Smooth muscle cell (in vitro differentiated cells): ENCODE data around the gene ANKRD13A. TPM values are rescaled to one million over a fixed set of nuclear protein-coding genes. Genes with fewer than 3 reads are reported as not detected.

Experiments
- DNase-seq: peaks from one replicate; lab custom pipeline; 2025; ENCODE audit not compliant: unreplicated experiment; lab: John Stamatoyannopoulos, UW
- H2AFZ ChIP-seq: fragments of 200-600 bp; sonication (generic); 2 replicates; pipeline ENCODE4 v1.6.0; 2016; ENCODE audit warnings: antibody characterized with exemption, low read depth, mild to moderate bottlenecking
- H3F3A ChIP-seq: fragments of 200-600 bp; sonication (generic); 2 replicates; pipeline ENCODE4 v1.6.0; 2017; ENCODE audit warnings: antibody characterized with exemption, low read depth
- H3K27ac ChIP-seq: fragments of 200-600 bp; sonication (generic); 2 replicates; pipeline ENCODE4 v1.5.1; 2016; ENCODE audit warnings: low read depth, mild to moderate bottlenecking
- H3K27me3 ChIP-seq: fragments of 200-600 bp; sonication (generic); 2 replicates; pipeline ENCODE4 v1.6.1; 2016; ENCODE audit warnings: low read depth, mild to moderate bottlenecking
- H3K36me3 ChIP-seq: fragments of 200-600 bp; sonication (generic); 2 replicates; pipeline ENCODE4 v1.5.1; 2016; ENCODE audit warnings: low read depth
- H3K4me1 ChIP-seq: fragments of 200-600 bp; sonication (generic); 2 replicates; pipeline ENCODE4 v1.5.1; 2016; ENCODE audit warnings: low read depth
- H3K4me2 ChIP-seq: fragments of 200-600 bp; sonication (generic); 2 replicates; pipeline ENCODE4 v1.6.0; 2016; ENCODE audit warnings: mild to moderate bottlenecking
- H3K4me3 ChIP-seq: fragments of 200-600 bp; sonication (generic); 2 replicates; pipeline ENCODE4 v1.5.1; 2016; ENCODE audit warnings: mild to moderate bottlenecking
- H3K79me2 ChIP-seq: fragments of 200-600 bp; sonication (generic); 2 replicates; pipeline ENCODE4 v1.6.0; 2016; ENCODE audit warnings: low read depth, mild to moderate bottlenecking
- H3K9ac ChIP-seq: fragments of 200-600 bp; sonication (generic); 2 replicates; pipeline ENCODE4 v1.6.0; 2016; ENCODE audit warnings: low read depth
- H3K9me3 ChIP-seq: fragments of 200-600 bp; sonication (generic); replicated peaks from 2 replicates; pipeline ENCODE4 v1.5.1; 2016; ENCODE audit warnings: low read depth
- H4K20me1 ChIP-seq: fragments of 200-600 bp; sonication (generic); 2 replicates; pipeline ENCODE4 v1.6.0; 2016; ENCODE audit warnings: low read depth
- WGBS: methylation state at CpG from one replicate; pipeline ENCODE4 v1.1.7; 2016; ENCODE audit warnings: low lambda C conversion rate; 5-methylcytosine and 5-hydroxymethylcytosine counted together
- polyA plus RNA-seq: library from polyadenylated mRNA; unstranded; fragments of >200 nt; fragmentation: Nextera tagmentation; extraction: Ambion mirVana; gene quantifications from 2 replicates; pipeline ENCODE4 v1.2.1, GENCODE V29; 2016
- total RNA-seq: library from RNA; depleted of rRNA; stranded (reverse); fragments of >200 nt; gene quantifications from 2 replicates; pipeline ENCODE4 v1.2.3, GENCODE V29; 2014
- TF ChIP-seq, protein P1 (sequence below): fragments of 200-600 bp; sonication (generic); IDR thresholded peaks from 2 replicates; pipeline ENCODE4 v1.5.1; 2017; ENCODE audit warnings: borderline replicate concordance, mild to moderate bottlenecking, antibody characterized with exemption; ENCODE audit not compliant: insufficient read depth, poor library complexity, severe bottlenecking

ANKRD13A gene
- total and polyA plus RNA-seq, 2 experiments from 2014 or later, result 11.6 to 31.1 TPM

DNA sequence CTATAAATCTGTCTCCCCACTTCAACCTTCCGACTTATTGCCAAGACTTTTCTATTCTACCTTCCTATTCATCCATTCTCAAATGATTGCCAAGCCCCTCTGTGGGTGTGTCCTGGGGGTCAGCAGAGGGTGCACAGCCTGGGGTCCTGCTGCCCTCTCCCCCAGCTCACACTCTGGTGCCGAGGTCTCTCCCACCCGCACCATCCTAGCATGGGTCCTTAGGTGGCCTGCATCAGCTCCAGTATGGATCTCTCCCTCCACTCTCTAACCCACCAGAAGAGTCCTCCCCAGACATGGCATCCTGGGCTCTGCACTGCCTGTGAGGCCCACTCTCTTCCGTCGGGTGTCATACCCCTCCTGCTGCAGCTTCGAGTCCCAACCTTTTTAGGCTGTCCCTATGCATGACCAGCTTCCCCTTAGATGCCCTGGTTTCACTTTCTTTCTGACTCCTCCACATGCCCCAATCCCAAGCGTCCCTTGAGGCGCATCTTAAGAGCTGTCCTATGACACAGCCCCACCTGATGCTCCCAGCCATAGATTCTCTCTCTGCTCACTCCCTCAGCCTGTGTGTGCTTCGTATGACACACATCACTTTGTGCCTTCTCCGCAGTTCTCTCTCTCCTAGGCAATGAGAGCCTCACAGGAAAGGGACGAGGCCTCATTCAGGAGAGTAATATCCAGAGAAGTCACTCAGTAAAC, 46.9 kb upstream of the ANKRD13A start:
- 97% methylated on average over 11 of the region's 11 CpGs for WGBS
- no peak overlapping the region for H3K27ac ChIP-seq
- H3K4me1 ChIP-seq, result no peaks in the 10 kb centered on the region
- no peak for DNase-seq
- H4K20me1 ChIP-seq, result no peaks in the 10 kb centered on the region
- TF ChIP-seq, protein P1, sequence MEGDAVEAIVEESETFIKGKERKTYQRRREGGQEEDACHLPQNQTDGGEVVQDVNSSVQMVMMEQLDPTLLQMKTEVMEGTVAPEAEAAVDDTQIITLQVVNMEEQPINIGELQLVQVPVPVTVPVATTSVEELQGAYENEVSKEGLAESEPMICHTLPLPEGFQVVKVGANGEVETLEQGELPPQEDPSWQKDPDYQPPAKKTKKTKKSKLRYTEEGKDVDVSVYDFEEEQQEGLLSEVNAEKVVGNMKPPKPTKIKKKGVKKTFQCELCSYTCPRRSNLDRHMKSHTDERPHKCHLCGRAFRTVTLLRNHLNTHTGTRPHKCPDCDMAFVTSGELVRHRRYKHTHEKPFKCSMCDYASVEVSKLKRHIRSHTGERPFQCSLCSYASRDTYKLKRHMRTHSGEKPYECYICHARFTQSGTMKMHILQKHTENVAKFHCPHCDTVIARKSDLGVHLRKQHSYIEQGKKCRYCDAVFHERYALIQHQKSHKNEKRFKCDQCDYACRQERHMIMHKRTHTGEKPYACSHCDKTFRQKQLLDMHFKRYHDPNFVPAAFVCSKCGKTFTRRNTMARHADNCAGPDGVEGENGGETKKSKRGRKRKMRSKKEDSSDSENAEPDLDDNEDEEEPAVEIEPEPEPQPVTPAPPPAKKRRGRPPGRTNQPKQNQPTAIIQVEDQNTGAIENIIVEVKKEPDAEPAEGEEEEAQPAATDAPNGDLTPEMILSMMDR, result no peak
- no peaks in the 10 kb centered on the region for H3K36me3 ChIP-seq
- H3K4me2 ChIP-seq, result no peak overlapping the region
- no peaks in the 10 kb centered on the region for H3F3A ChIP-seq
- no peak overlapping the region for H2AFZ ChIP-seq
- H3K4me3 ChIP-seq, result no peak overlapping the region
- no peak overlapping the region for H3K9ac ChIP-seq
- no peaks in the 10 kb centered on the region for H3K9me3 ChIP-seq
- no peaks in the 10 kb centered on the region for H3K27me3 ChIP-seq
- no peaks in the 10 kb centered on the region for H3K79me2 ChIP-seq

DNA sequence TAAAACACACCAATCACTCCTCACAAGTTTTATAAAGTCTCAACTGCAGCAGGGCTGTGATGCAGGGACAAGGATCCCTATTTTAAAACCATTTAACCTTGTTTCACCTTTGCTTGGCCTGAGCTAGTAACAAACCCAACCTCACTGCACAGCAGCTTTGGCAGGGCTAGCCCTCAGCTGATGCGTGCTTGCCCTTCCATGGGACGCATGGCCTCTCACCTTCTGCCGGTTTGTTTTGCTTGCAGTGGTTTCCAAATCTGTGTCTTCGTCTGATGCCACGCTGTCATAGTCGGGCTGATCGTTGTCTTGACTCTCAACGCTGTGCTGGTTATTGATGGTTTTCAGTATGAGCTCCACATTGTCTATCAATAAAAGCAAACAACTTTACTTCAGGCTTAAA, 46.4 kb upstream of the ANKRD13A start:
- Histone ChIP-seq H3K4me3 (no peak overlapping the region), H3K27me3 (no peaks in the 10 kb centered on the region), H2AFZ (no peak overlapping the region), H3K36me3 (no peaks in the 10 kb centered on the region), H3K4me2 (no peak overlapping the region), H3K4me1 (no peaks in the 10 kb centered on the region), H4K20me1 (no peaks in the 10 kb centered on the region), H3F3A (no peaks in the 10 kb centered on the region), H3K79me2 (no peaks in the 10 kb centered on the region), H3K27ac (no peak overlapping the region), H3K9ac (no peak overlapping the region), H3K9me3 (no peaks in the 10 kb centered on the region)
- TF ChIP-seq, protein P1, result no peak
- 96% methylated on average over 8 of the region's 8 CpGs for WGBS
- no peak for DNase-seq

DNA sequence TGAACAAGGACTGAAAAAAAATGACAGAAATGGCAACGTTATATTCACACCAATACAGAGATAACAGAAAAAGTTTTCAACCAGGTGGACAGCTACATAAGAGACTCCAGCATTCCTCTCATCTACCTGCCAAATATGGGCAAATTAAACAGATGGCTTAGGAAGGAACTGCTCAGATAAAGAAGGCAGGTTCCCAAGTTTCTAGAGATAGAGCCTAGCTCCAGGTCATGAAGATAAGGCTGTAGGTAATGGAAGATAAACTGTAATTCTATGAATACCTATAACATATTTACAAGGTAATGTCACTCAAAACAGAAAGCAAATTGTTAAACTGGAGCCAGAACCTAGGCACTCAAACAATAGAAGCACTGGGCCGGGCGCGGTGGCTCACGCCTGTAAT, 45.6 kb upstream of the ANKRD13A start:
- TF ChIP-seq, protein P1, result no peak
- no peak overlapping the region for H2AFZ ChIP-seq
- no peaks in the 10 kb centered on the region for H3K27me3 ChIP-seq
- H3K79me2 ChIP-seq, result no peaks in the 10 kb centered on the region
- H3F3A ChIP-seq, result no peaks in the 10 kb centered on the region
- H3K27ac ChIP-seq, result no peak overlapping the region
- no peaks in the 10 kb centered on the region for H3K4me1 ChIP-seq
- no peak for DNase-seq
- no peaks in the 10 kb centered on the region for H4K20me1 ChIP-seq
- H3K36me3 ChIP-seq, result no peaks in the 10 kb centered on the region
- H3K9me3 ChIP-seq, result no peaks in the 10 kb centered on the region
- no peak overlapping the region for H3K9ac ChIP-seq
- no peak overlapping the region for H3K4me3 ChIP-seq
- H3K4me2 ChIP-seq, result no peak overlapping the region
- 95% methylated on average over 5 of the region's 5 CpGs for WGBS

DNA sequence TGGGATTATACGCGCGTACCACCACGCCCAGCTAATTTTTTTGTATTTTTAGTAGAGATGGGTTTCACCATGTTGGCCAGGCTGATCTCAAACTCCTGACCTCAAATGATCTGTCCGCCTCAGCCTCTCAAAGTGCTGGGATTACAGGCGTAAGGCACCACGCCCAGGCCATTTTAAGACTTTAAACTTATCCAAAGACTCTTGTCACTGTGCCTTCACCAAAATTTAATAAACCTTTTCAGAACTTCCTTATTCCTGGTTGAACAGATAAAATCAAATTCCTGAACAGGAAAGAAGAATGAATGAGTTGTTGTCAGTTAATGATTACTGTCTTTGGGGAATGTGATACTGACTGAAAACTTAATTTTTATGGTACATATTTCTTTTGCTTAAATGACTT, 40.9 kb upstream of the ANKRD13A start:
- H3K9me3 ChIP-seq, result no peaks in the 10 kb centered on the region
- no peaks in the 10 kb centered on the region for H3K36me3 ChIP-seq
- no peaks in the 10 kb centered on the region for H4K20me1 ChIP-seq
- no peak for DNase-seq
- WGBS, result over 99% methylated on average over 7 of the region's 7 CpGs
- no peak overlapping the region for H3K4me3 ChIP-seq
- no peak overlapping the region for H3K9ac ChIP-seq
- H3K4me1 ChIP-seq, result no peaks in the 10 kb centered on the region
- no peaks in the 10 kb centered on the region for H3F3A ChIP-seq
- no peaks in the 10 kb centered on the region for H3K79me2 ChIP-seq
- H2AFZ ChIP-seq, result no peak overlapping the region
- TF ChIP-seq, protein P1, result no peak
- no peak overlapping the region for H3K27ac ChIP-seq
- H3K4me2 ChIP-seq, result no peak overlapping the region
- no peaks in the 10 kb centered on the region for H3K27me3 ChIP-seq
